C4-2B (cell line): Measurements from ENCODE around the gene ADGRD1.

Source experiments
- H3K27ac ChIP-seq: fragments of 450-650 bp; 2 replicates; pipeline ENCODE4 v1.5.1; 2017
- ZFX ChIP-seq: fragments of 450-650 bp; IDR thresholded peaks from 2 replicates; pipeline ENCODE4 v1.6.1; 2017
- TF ChIP-seq, protein P1 (sequence below): fragments of 450-650 bp; conservative IDR thresholded peaks from 2 replicates; pipeline ENCODE4 v1.5.1; 2017; ENCODE audit warnings: mild to moderate bottlenecking

Gene ADGRD1

DNA sequence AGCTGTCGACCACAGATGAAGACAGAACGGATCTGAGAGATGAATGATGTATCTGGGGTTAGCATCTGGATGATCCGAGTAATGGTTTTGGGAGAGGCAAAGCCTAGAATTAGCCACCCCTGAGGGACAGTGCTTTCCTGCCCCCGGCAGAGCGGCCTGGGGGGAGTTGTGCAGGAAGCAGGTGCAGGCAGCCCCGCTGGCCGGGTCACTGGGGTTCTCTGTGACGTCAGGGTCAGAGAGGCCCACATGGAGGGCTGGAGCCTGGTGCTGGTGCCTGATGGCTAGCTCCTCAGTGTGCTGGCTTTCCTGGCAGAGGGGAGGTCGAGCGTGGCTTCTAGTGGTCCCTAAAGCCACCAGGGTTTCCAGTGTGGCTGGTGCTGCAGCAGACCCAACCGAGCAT lies 70.3 kb downstream of the ADGRD1 start:
- no peak overlapping the region for H3K27ac ChIP-seq
- TF ChIP-seq, protein P1, sequence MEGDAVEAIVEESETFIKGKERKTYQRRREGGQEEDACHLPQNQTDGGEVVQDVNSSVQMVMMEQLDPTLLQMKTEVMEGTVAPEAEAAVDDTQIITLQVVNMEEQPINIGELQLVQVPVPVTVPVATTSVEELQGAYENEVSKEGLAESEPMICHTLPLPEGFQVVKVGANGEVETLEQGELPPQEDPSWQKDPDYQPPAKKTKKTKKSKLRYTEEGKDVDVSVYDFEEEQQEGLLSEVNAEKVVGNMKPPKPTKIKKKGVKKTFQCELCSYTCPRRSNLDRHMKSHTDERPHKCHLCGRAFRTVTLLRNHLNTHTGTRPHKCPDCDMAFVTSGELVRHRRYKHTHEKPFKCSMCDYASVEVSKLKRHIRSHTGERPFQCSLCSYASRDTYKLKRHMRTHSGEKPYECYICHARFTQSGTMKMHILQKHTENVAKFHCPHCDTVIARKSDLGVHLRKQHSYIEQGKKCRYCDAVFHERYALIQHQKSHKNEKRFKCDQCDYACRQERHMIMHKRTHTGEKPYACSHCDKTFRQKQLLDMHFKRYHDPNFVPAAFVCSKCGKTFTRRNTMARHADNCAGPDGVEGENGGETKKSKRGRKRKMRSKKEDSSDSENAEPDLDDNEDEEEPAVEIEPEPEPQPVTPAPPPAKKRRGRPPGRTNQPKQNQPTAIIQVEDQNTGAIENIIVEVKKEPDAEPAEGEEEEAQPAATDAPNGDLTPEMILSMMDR: no peak
- TF ChIP-seq ZFX: no peak

DNA sequence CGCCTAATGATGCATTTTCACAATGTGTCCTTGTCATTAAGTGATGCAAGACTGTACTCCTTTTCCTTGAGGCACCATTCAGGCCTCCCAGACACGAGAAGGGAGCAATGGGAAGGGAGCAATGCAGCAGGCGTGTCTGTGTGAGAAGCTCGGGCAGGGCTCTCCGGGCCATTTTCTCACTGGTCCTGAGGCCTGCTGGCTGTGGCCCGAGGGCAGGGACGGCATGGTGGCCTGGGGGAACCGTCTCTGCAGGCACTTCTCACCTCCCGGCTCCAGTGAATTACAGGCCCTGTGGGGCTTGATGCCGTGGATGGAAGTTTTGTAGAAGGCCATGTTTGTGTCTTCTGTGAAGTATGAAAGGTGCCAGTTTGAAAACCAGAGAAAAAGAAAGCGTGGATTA lies 71.0 kb downstream of the ADGRD1 start:
- H3K27ac ChIP-seq: no peak overlapping the region
- TF ChIP-seq ZFX: no peak
- TF ChIP-seq, protein P1: no peak

DNA sequence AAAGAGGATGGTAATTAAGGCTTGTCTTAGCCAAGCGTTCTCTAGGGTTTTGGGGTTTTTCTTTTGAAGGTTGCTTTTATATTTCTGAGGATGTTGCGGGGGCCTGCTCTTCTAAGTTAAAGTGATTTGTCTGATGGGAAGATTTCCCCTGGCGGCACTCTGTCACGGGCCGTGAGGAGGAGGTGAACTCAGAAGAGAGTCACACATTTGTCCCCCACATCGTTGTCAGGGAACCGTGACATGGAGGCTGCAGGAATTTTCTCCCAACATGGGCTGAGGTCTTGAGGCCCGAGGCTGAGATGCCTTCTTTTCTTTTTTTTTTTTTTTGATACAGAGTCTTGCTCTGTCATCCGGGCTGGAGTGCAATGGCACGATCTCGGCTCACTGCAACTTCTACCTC lies 71.5 kb downstream of the ADGRD1 start:
- TF ChIP-seq, protein P1: no peak
- no peak overlapping the region for H3K27ac ChIP-seq

DNA sequence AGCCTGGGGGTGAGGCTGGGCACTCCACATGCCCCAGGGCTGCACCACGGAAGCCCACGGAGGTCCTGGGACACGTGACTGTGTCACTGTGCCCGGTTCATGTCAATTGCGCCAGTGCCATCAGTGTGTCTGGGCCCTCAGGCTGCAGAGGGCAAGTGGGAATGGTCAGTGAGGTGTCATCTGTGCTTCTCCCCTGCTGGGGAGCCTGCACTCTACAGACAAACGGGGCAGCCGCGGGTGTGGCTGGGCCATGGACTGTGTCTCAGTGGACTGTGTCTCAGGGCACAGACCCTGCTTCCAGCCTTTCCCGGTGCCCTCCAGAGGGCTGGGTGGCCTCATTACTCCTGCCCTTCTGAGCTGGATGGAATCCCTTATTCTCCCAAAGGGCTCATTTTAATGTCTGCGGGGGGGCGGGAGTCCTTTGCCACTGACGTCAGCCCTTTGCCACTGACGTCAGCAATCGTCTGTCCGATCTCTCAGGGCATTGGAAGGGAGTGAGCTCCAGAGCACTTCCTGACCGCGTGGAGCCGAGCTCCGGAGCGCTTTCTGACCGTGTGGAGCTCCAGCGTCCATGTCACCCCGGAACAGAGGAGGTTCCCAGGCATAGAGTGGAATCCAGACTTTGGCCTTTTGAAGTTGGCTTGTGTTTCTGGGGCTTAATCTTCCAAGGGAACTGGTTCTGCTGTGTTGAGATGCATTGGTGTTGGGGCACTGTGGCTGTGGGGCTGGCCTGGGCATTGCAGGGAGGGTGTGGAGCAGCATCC lies 72.4 kb downstream of the ADGRD1 start:
- TF ChIP-seq ZFX: no peak
- TF ChIP-seq, protein P1: no peak

DNA sequence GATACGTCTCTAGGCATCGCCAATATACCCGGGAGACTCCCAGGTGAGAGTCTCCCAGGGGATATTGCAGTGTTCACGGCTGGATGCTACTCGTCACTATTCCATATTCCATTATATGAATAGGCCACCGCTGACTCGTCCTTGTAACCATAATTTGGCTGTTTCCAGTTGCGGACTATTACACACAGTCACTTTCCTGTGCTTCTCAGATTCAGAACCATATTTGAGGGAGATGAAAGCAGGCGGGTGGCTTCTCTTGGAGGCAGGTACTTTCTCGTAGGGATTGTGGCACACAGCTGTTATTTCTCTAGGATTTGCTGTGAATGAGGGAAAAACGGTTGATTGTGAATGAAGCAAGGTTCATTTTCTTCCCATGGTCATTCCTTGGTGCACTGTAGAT lies 73.0 kb downstream of the ADGRD1 start:
- H3K27ac ChIP-seq: no peak overlapping the region
- no peak for TF ChIP-seq ZFX
- TF ChIP-seq, protein P1: no peak

More for the DNA sequence above, 72.4 kb downstream of the ADGRD1 start:
- H3K27ac ChIP-seq: no peak overlapping the region

DNA sequence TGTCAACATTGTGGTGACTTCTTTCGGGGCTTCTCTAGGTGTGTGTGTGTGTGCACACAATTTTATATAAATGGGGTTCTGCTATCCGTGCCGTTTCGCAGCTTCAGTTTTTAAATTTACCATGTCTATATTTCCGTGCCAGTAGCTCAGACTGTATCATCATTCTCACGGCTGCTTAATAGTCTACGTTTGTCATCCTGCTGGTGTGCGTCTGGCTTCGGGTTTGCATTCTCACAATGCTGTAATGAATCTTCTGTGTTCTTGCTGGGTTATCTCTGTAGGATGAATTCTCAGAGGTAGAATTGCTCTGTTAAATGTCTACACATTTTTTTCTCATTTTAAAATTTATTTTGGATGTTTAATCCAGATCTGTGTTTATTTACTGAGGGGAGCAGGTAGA lies 73.6 kb downstream of the ADGRD1 start:
- H3K27ac ChIP-seq: no peak overlapping the region
- TF ChIP-seq ZFX: no peak
- TF ChIP-seq, protein P1: no peak

DNA sequence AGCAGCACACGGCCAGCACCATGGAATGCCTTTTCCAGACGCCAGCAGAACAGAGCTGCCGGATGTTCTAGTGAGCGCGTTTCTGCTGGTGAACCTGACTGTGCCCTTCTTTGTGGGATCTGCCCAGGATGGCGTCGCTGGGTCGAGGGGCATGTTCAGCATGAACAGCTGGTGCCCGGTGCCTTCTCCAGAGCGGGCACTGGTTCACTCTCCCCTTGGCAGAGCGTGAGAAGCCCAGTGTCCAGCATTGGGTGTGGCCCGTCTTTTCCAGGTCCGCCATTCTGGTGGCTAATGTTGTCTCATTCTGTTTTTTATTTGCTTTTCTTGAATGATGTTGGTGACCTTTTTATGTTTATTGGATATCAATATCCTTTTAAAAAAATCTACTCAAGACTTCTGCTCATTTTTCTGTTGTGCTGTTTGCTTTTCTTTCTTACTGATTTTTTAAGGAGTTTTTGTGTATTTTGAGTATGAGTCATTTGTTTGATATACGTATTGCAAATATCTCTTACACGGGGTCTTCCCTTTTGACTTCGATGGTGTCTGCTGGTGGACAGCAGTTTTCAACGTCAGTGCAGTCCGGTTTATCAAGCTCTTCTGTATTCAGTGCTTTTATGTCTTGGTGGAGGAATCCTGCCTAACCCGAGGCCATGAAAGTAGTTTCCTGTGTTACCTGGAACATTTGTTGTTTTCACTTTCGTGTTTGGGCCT lies 74.3 kb downstream of the ADGRD1 start:
- H3K27ac ChIP-seq: no peak overlapping the region
- TF ChIP-seq, protein P1: no peak
- TF ChIP-seq ZFX: no peak
